Measurements from ENCODE around the gene TATDN3. TPM values are rescaled to one million over a fixed set of nuclear protein-coding genes. Genes with fewer than 3 reads are reported as not detected.
"Not testable (repeated sequence)": the region's sequence is repeated elsewhere in the genome, so short reads cannot be mapped to it uniquely, and the experiment has no call there.

TATDN3 gene
- total RNA-seq, 1 donor from 2014 or later = 21.7 TPM

DNA sequence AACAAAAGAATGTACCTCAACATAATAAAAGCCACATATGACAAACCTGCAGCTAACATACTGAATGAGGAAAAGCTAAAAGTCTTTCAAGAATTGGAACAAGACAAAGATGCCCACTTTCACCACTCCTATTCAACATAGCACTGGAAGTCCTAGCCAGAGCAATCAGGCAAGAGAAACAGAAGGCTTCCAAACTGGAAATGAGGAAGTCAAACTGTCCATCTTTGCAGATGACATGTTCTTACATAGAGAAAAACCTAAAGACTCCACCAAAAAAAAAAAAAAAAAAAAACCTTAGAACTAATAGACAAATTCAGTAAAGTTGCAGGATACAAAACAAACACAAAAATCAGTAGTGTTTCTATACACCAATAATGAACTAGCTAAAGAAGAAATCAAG is 20.4 kb upstream of the TATDN3 start:
- TF ChIP-seq, protein P1, sequence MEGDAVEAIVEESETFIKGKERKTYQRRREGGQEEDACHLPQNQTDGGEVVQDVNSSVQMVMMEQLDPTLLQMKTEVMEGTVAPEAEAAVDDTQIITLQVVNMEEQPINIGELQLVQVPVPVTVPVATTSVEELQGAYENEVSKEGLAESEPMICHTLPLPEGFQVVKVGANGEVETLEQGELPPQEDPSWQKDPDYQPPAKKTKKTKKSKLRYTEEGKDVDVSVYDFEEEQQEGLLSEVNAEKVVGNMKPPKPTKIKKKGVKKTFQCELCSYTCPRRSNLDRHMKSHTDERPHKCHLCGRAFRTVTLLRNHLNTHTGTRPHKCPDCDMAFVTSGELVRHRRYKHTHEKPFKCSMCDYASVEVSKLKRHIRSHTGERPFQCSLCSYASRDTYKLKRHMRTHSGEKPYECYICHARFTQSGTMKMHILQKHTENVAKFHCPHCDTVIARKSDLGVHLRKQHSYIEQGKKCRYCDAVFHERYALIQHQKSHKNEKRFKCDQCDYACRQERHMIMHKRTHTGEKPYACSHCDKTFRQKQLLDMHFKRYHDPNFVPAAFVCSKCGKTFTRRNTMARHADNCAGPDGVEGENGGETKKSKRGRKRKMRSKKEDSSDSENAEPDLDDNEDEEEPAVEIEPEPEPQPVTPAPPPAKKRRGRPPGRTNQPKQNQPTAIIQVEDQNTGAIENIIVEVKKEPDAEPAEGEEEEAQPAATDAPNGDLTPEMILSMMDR (IDR thresholded peaks at IDR 0.05; ENCODE audit: insufficient read depth, low read length, poor library complexity, severe bottlenecking) = no peak
- Histone ChIP-seq H3K4me3 (ENCODE audit: low read depth, low read length) (no peak overlapping the region), H3K36me3 (ENCODE audit: control insufficient read depth, insufficient read depth, low read length) (no peaks in the 10 kb centered on the region), H3K27me3 (ENCODE audit: control insufficient read depth, insufficient read depth, low read length) (no peaks in the 10 kb centered on the region)
- DNase-seq (ENCODE audit: low read depth) = no peak

DNA sequence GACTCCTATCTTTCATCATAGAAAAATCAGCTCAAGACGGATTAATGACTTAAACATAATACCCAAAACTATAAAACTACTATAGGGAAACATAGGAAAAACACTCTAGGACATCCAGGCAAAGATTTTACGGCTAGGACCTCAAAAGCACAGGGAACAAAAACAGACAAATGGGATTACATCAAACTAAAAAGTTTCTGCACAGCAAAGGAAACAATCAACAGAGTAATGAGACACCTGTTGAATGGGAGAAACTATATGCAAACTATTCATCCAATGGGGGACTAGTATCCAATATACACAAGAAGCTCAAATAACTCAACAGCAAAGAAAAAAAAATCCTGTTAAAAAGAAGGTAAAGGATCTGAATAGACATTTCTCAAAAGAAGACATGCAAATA is 18.7 kb upstream of the TATDN3 start:
- no peak overlapping the region for H3K4me3 ChIP-seq (ENCODE audit: low read depth, low read length)
- TF ChIP-seq, protein P1 (IDR thresholded peaks at IDR 0.05; ENCODE audit: insufficient read depth, low read length, poor library complexity, severe bottlenecking) = no peak
- no peaks in the 10 kb centered on the region for H3K27me3 ChIP-seq (ENCODE audit: control insufficient read depth, insufficient read depth, low read length)
- DNase-seq (ENCODE audit: low read depth) = no peak
- H3K36me3 ChIP-seq (ENCODE audit: control insufficient read depth, insufficient read depth, low read length) = no peaks in the 10 kb centered on the region

DNA sequence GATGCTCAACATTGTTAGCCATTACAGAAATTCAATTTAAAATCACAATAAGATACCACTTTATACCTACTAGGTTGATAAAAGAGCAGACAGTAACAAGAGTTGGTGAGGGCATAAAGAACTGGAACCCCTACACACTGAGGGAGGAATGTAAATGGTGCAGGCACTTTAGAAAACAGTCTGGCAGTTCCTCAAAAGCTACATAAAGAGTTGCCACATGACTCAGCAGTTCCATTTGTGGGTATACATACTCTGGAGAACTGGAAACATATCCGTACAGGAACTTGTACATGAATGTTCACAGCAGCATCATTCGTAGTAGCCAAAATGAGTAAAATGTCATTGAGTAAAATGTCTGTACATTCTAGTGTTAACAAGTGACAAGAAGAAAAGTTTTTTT is 17.1 kb upstream of the TATDN3 start:
- DNase-seq (ENCODE audit: low read depth) = no peak
- Histone ChIP-seq H3K27me3 (ENCODE audit: control insufficient read depth, insufficient read depth, low read length) (no peaks in the 10 kb centered on the region), H3K4me3 (ENCODE audit: low read depth, low read length) (no peak overlapping the region), H3K36me3 (ENCODE audit: control insufficient read depth, insufficient read depth, low read length) (no peaks in the 10 kb centered on the region)
- TF ChIP-seq, protein P1 (IDR thresholded peaks at IDR 0.05; ENCODE audit: insufficient read depth, low read length, poor library complexity, severe bottlenecking) = no peak

DNA sequence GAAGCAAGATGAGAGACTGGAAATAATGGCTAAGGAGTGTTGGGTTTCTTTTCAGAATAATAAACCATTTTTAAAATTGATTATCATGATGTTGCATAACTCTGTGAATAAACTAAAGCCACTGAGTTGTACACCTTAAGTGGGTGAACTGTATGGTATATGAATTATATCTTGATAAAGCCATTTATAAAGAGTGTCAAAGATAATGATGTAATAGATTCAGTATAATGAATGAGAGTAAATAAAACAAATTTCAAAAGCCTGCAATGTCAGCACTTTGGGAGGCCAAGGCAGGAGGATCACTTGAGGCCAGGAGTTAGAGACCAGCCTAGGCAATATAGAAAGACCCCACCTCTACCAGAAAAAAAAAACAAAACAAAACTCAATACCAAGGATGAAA is 16.5 kb upstream of the TATDN3 start:
- H3K27me3 ChIP-seq (ENCODE audit: control insufficient read depth, insufficient read depth, low read length) = no peaks in the 10 kb centered on the region
- no peak for DNase-seq (ENCODE audit: low read depth)
- TF ChIP-seq, protein P1 (IDR thresholded peaks at IDR 0.05; ENCODE audit: insufficient read depth, low read length, poor library complexity, severe bottlenecking) = no peak
- H3K36me3 ChIP-seq (ENCODE audit: control insufficient read depth, insufficient read depth, low read length) = no peaks in the 10 kb centered on the region
- no peak overlapping the region for H3K4me3 ChIP-seq (ENCODE audit: low read depth, low read length)

DNA sequence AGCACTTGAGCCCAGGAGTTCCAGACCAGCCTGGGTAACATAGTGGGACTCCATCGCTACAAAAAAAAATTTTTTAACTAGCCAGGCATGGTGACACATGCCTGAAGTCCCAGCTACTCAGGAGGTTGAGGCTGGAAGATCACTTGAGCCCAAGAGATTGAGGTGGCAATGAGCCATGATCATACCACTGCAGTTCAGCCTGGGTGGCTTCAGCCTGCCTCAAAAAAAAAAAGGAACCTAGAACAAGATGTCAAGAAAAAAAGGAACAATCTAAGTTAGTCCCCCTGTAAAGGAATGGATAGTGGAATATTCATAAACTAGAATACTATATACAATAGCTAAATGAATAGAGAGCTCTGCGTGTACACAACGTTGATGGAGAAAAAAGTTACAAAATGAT is 14.5 kb upstream of the TATDN3 start:
- no peak for DNase-seq (ENCODE audit: low read depth)
- Histone ChIP-seq H3K4me3 (ENCODE audit: low read depth, low read length) (no peak overlapping the region), H3K27me3 (ENCODE audit: control insufficient read depth, insufficient read depth, low read length) (no peaks in the 10 kb centered on the region), H3K36me3 (ENCODE audit: control insufficient read depth, insufficient read depth, low read length) (no peaks in the 10 kb centered on the region)
- TF ChIP-seq, protein P1 (IDR thresholded peaks at IDR 0.05; ENCODE audit: insufficient read depth, low read length, poor library complexity, severe bottlenecking) = no peak

DNA sequence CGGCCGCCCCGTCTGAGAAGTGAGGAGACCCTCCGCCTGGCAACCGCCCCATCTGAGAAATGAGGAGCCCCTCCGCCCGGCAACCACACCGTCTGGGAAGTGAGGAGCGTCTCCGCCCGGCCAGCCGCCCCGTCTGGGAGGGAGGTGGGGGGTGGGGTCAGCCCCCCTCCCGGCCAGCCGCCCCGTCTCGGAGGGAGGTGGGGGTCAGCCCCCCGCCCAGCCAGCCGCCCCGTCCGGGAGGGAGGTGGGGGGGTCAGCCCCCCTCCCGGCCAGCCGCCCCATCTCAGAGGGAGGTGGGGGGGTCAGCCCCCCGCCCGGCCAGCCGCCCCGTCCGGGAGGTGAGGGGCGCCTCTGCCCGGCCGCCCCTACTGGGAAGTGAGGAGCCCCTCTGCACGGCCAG is 12.6 kb upstream of the TATDN3 start:
- not testable (repeated sequence) for H3K36me3 ChIP-seq (ENCODE audit: control insufficient read depth, insufficient read depth, low read length); H3K27me3 ChIP-seq (ENCODE audit: control insufficient read depth, insufficient read depth, low read length); DNase-seq (ENCODE audit: low read depth); H3K4me3 ChIP-seq (ENCODE audit: low read depth, low read length)
